HG03196 (cell line): Measurements from ENCODE around the gene PPP2R2B.

Experiments
- ATAC-seq: cut with Tn5 transposase; IDR thresholded peaks from one replicate; pipeline ENCODE4 v1.9.1; 2021; ENCODE audit not compliant: unreplicated experiment

PPP2R2B gene

GRCh38 chr5:146789712-146790653 lies 88.6 kb downstream of the PPP2R2B start:
- ATAC-seq = no peak

GRCh38 chr5:146788898-146789297 lies 89.7 kb downstream of the PPP2R2B start:
- no peak for ATAC-seq

DNA sequence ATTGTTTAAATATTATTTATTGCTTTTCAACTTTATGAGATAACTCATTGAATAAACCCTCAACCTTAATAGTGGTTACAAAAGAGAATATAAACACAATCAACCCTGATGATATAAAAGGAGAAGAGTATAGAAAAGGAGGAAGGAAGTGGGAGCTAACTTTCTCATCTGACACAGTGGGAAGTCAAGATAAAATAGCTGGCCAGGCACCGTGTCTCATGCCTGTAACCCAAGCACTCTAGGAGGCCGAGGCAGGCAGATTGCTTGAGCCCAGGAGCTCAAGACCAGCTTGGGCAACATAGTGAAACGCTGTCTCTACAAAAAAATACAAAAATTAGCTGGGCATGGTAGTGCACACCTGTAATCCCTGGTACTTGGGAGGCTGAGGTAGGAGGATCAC lies 93.5 kb downstream of the PPP2R2B start:
- ATAC-seq = no peak

DNA sequence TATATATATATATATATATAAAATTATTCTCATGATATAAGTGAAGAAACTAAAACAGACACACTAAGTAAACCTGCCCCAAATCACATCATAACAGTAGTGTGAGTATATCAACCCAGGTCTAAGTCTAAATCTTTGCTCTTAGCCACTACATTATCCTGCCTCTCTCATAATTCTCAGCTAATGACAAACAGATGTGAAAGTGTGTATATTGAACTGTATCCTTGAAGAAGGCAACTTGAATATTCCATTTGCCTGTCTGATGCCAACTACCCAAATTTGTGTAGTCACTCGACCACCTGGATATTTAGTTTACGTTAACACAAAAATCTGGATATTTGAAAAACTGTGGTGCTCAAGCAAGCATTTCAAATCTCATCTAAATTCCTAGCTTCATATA lies 97.4 kb downstream of the PPP2R2B start:
- no peak for ATAC-seq

DNA sequence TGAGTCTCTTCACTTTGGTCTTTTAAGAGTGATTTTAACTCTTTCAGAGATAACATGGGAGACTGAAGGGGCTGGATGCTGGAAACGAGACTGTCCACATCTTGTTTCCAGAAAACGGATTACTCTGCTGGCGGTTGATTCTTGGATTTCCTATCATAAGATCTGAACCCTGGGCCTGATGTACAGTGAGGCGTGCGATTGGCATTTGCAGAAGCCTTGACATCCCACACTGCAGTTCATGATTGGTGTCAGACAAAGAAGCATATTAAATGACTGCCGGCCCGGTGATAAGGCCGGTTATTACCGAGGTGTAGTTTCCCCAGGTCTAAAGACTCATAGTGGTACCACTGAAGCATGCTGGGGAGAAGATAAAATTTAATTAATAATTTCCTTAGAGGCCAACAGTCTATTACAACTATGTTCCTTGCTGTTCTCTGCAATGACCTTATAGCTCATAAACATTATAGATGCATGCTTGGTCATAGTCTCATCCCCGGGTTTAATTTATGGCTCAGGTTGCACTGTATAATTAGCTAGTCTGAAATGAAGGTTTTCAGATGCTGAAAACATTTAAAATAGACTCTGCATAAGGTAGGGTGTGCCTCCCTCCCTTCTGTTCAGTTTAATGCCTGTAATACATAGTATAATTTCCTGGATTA lies 99.2 kb downstream of the PPP2R2B start:
- no peak for ATAC-seq

GRCh38 chr5:146778795-146779194 lies 99.8 kb downstream of the PPP2R2B start:
- no peak for ATAC-seq

DNA sequence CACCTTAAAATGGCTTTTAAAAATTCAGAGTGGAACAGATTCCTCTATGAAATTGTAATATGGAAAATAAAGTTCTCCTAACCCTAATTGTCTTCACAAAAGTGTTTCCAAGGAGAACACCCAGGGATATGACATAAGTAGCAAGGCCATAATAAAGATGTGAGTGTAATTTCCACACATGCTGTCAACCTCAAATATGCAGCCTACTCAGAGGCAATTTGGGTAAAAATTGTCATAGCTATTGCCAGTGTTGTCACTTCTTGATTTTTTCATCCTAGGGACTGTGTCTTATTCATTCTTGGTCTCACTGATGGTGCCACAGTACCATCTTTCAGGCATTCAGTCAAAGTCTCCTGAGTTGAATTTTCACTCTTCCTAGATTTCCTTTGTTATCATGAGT lies 100.3 kb downstream of the PPP2R2B start:
- no peak for ATAC-seq

- no peak for ATAC-seq
Observed at GRCh38 chr5:146772881-146773466, 105.6 kb downstream of the PPP2R2B start.

DNA sequence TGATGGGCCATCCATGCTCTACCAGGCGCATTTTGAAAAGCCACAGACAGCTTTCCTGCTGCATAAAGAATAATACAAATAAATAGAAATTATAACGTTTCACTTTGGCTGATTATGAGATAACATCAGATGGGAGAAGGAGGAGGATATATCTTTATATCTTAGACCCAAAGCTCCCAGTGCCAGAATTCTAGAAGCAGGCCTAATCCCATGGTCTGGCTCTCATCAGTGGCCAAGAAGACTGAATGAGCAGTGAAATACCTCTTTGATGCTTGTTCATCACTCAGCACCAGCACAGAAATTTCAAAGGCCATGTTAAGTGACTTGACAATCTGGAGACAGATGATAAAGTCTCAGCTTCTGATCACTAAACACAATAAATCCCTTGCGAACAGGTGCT lies 107.6 kb downstream of the PPP2R2B start:
- ATAC-seq = no peak

- no peak for ATAC-seq
Observed at GRCh38 chr5:146770546-146770945, 108.0 kb downstream of the PPP2R2B start.

GRCh38 chr5:146767534-146767933 lies 111.0 kb downstream of the PPP2R2B start:
- ATAC-seq = no peak

DNA sequence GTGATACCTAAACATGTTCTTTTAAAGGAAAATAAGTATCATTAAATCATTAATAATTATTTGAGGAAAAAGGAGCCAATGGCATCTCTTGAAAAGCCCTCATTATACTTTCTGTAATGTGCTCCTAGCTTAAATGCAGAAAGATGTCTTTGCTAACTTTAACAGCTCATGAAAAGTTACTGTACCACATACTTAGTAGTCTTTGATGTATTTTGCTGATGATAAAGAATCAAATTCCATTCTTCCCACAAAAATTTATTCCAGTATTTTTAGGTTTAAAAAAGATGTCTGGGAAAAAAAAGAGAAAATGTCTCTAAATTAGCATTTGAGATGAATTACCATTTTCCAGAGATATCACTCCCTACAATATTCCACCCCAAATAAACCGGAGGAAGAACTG lies 112.5 kb downstream of the PPP2R2B start:
- no peak for ATAC-seq

- ATAC-seq = no peak
Observed at GRCh38 chr5:146765089-146765832, 113.3 kb downstream of the PPP2R2B start.

- ATAC-seq = no peak
Observed at GRCh38 chr5:146762830-146763229, 115.7 kb downstream of the PPP2R2B start.

DNA sequence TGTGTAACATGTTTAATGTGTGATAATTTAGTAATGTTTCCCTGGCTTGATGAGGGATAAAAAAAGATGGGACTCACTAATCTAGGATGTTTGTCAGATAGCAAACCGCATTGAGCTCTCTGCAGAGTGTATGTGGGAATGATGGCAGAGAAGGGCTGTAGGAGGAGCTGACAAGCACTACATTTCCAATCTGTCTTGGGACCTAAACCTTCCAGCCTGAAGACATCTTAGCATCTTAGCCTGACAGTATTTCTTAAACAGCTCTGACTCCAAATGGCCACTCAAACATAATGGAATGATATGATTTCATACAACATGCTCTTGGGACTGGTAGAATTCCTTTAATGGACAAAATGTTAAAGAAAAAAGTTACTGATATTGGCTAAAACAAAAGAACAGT lies 116.7 kb downstream of the PPP2R2B start:
- ATAC-seq = no peak

- ATAC-seq = no peak
Observed at GRCh38 chr5:146758938-146759337, 119.6 kb downstream of the PPP2R2B start.

- ATAC-seq = no peak
Observed at GRCh38 chr5:146758076-146758475, 120.5 kb downstream of the PPP2R2B start.

DNA sequence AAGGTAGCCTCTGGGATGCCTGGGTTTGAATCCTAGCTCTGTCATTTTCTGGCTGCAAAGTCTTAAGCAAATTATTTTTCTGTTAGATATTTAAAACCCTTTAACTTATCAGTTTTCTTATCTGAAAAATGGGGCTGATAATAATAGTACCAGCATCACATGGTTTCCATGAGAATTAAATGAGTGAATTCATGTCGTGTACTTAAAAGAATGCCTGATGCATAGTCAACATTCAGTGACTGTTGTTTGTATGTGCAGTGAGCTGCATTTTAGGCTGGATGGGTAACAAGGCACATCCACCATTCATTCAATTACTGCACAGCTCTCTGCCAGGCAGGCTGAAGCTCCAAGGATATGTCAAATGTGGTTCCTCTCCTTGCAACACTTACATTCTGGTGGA lies 122.0 kb downstream of the PPP2R2B start:
- ATAC-seq = no peak

DNA sequence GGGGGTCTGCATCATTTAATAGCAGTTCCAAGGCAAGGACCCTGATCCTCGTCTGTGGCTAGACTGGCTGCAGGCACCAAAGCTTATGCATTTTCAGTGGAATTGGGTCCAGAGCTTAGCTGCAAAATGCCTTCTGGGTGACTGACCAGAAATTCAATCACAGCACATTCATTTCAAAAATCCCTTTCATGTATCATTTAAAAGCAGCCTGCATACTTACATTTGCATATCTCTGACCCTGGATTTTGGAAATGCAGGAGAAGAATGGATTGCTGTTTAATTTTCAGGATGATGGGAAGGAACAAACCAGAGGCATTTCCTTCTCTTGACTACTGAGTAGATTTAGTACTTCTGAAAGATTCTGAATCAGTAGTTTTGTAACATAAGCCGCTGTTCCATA lies 122.8 kb downstream of the PPP2R2B start:
- no peak for ATAC-seq

DNA sequence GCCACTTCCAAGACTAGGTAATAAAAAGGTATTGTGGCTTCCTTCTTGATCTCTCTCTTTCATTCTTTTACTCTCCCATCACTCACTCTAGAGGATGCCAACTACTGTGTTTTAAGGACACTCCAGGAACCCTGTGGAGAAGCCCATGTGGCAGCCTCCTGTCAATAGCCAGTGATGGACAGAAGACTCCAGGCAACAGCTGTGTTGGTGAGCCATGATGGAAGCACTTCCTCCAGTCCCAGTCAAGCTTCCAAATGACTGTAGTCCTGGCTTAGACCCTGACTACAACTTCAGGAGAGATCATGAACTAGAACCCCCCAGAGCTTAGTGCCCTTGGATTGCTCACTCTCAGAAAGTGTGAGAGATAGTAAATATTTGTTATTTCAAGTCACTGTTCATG lies 123.9 kb downstream of the PPP2R2B start:
- no peak for ATAC-seq

DNA sequence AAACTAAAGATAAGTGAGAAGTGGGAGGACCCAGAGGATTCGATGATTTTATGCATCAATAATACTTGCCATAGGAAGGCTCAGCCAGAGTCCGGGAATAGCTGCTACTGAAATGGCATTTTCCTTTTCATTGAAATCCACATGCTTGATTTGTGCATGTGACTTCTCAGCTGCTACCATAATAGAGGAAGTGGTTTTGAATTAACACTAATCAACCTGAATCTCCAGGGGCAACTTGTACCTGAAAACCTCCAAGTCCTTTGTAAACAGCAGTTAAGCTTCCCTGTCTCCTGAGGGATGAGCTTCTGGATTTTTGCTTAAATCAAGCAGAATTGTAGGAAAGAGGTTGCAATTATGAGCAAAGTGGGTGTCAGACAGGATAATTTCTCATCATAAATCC lies 124.9 kb downstream of the PPP2R2B start:
- ATAC-seq = no peak
